ENCODE data around the gene EPN1.

DNA sequence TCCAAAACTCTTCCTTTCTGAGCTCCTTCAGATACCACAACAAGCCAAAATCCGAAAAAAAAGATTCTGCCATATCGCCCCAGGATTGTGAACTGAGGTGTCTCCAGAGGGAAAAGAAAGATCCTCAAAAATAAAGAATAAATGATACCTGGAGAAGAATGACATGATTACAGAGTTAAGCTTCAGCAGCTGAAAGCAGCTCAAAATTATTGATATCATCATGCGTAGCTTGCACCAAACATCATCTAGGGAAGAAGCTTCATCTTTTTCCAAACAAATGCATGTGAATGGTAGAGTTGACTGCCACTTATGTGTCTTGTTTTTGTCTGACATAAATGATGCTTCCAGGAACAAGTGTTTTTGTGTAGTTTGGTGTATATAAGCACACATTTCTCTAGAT lies 63.3 kb downstream of the EPN1 start, which contains the start of gene NLRP9:
- TF ChIP-seq, protein P1, sequence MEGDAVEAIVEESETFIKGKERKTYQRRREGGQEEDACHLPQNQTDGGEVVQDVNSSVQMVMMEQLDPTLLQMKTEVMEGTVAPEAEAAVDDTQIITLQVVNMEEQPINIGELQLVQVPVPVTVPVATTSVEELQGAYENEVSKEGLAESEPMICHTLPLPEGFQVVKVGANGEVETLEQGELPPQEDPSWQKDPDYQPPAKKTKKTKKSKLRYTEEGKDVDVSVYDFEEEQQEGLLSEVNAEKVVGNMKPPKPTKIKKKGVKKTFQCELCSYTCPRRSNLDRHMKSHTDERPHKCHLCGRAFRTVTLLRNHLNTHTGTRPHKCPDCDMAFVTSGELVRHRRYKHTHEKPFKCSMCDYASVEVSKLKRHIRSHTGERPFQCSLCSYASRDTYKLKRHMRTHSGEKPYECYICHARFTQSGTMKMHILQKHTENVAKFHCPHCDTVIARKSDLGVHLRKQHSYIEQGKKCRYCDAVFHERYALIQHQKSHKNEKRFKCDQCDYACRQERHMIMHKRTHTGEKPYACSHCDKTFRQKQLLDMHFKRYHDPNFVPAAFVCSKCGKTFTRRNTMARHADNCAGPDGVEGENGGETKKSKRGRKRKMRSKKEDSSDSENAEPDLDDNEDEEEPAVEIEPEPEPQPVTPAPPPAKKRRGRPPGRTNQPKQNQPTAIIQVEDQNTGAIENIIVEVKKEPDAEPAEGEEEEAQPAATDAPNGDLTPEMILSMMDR (IDR thresholded peaks at IDR 0.05; ENCODE audit: low read depth, low read length, poor library complexity, severe bottlenecking), result no peak
- TF ChIP-seq EZH2phosphoT487 (IDR thresholded peaks at IDR 0.05; ENCODE audit: borderline replicate concordance, low read length), result no peak

All from DOHH2 (cell line).